Stomach (tissue), 9 donors: ENCODE measurements around the gene MMS22L. TPM values are rescaled to one million over a fixed set of nuclear protein-coding genes. Genes with fewer than 3 reads are reported as not detected.

Source experiments
- DNase-seq, 2 donors: peaks; one replicate each; pipeline versions ENCODE4 v3.0.0 to v3.0.0-alpha.2; 2013 to 2019
- H3K27ac ChIP-seq, 5 donors: fragments of 200-600 bp in 4 of 5; sonication (generic) in 4 of 5; one replicate each; pipeline ENCODE4 v1.5.1; 2013 to 2019; ENCODE audit warnings: mild to moderate bottlenecking in 1 of 5, moderate library complexity in 1 of 5
- H3K27me3 ChIP-seq, 3 donors: fragments of 200-600 bp; sonication (generic); one replicate each; pipeline ENCODE4 v1.5.1; 2017 to 2019; ENCODE audit warnings: mixed run types in 1 of 3
- H3K36me3 ChIP-seq, 4 donors: fragments of 200-600 bp; sonication (generic); 1 replicate in 3 of 4; 2 replicates in 1 of 4; pipeline ENCODE4 v1.5.1; 2016 to 2019
- H3K4me1 ChIP-seq, 4 donors: fragments of 200-600 bp; sonication (generic); one replicate each; pipeline ENCODE4 v1.5.1; 2016 to 2019
- H3K4me3 ChIP-seq, 4 donors: fragments of 200-600 bp; sonication (generic) in 3 of 4; one replicate each; pipeline ENCODE4 v1.5.1; 2016 to 2019; ENCODE audit warnings: mild to moderate bottlenecking in 1 of 4
- H3K9me3 ChIP-seq, 4 donors: fragments of 200-600 bp; sonication (generic); one replicate each; pipeline ENCODE4 v1.5.1; 2016 to 2019
- CTCF ChIP-seq, 7 experiments: fragments of 450-650 bp in 4 of 7; fragments of 200-600 bp in 3 of 7; sonication (generic) in 3 of 7; IDR thresholded peaks; one replicate each; pipeline ENCODE4 v1.5.1; 2016 to 2019; ENCODE audit warnings: antibody characterized with exemption in 7 of 7, control low read depth in 2 of 7, mild to moderate bottlenecking in 1 of 7
- EP300 ChIP-seq: sonication (generic); formaldehyde crosslinking; IDR thresholded peaks from one replicate; pipeline ENCODE4 v1.6.1; 2017; ENCODE audit warnings: antibody characterized with exemption
- POLR2A ChIP-seq, 4 donors: fragments of 450-650 bp; IDR thresholded peaks; one replicate each; pipeline ENCODE4 v1.6.1; 2016; ENCODE audit warnings: antibody characterized with exemption in 4 of 4, control low read depth in 2 of 4, mild to moderate bottlenecking in 1 of 4, moderate library complexity in 1 of 4
- POLR2AphosphoS5 ChIP-seq, 3 donors: sonication (generic); formaldehyde crosslinking; IDR thresholded peaks; one replicate each; pipeline ENCODE4 v1.6.1; 2016; ENCODE audit warnings: antibody characterized with exemption in 3 of 3
- WGBS, 5 donors: extraction: QIAGEN DNeasy Blood & Tissue Kit in 3 of 5; methylation state at CpG; one replicate each; pipeline versions ENCODE4 v1.1.5 to v1.1.7; 2013 to 2018; 5-methylcytosine and 5-hydroxymethylcytosine counted together
- intact Hi-C: fragments of 100-400 bp; cut with DNase I; formaldehyde crosslinking; loops from one replicate; pipeline ENCODE4 v1.15.1; 2023; ENCODE audit warnings: low total_unique reads
- polyA plus RNA-seq, 3 donors: library from polyadenylated mRNA; stranded (reverse); fragments of 200-250 nt; gene quantifications; one replicate each; pipeline ENCODE4 v1.2.3, GENCODE V29; 2013
- total RNA-seq, 5 donors: library from RNA; depleted of rRNA; stranded (reverse); fragments of >200 nt; gene quantifications; one replicate each; pipeline versions ENCODE4 v1.1.0 to v1.2.3, GENCODE V29; 2014 to 2016
- donor health status: healthy with polysubstance abuse.
- donor health status: Bipolar disorder and iron deficiency.
- donor health status: healthy.

MMS22L gene
- total and polyA plus RNA-seq, 8 donors: 0.81 to 27.7 (median 3.6) TPM

GRCh38 chr6:97128507-97128906, 154.5 kb downstream of the MMS22L start:
- no peaks in the 10 kb centered on the region for H3K27me3 ChIP-seq
- intact Hi-C loops: no loop called here
- H3K4me3 ChIP-seq: no peak overlapping the region
- H3K4me1 ChIP-seq: no peaks in the 10 kb centered on the region
- H3K27ac ChIP-seq: no peak overlapping the region
- no peak for DNase-seq
- WGBS, 5 donors: 70 to 84% (median 71%) methylated on average over 4 of the region's 4 CpGs
- H3K36me3 ChIP-seq: no peaks in the 10 kb centered on the region
- H3K9me3 ChIP-seq: no peaks in the 10 kb centered on the region
- TF ChIP-seq CTCF (IDR thresholded peaks at IDR 0.05) (no peak), POLR2A (IDR thresholded peaks at IDR 0.05) (no peak), EP300 (no peak), POLR2AphosphoS5 (IDR thresholded peaks at IDR 0.05) (no peak)

- Histone ChIP-seq H3K4me3 (no peak overlapping the region), H3K9me3 (peaks cover 0 to 9% (median 6%) of the 10 kb centered on the region in 4 donors), H3K27ac (no peak overlapping the region), H3K4me1 (no peaks in the 10 kb centered on the region), H3K36me3 (no peaks in the 10 kb centered on the region), H3K27me3 (no peaks in the 10 kb centered on the region)
- DNase-seq: no peak
- TF ChIP-seq POLR2A (IDR thresholded peaks at IDR 0.05) (no peak), CTCF (IDR thresholded peaks at IDR 0.05) (no peak), EP300 (no peak)
- intact Hi-C loops: no loop called here
- 65 to 82% (median 68%) methylated on average over 3 of the region's 3 CpGs for WGBS, 5 donors
Observed at GRCh38 chr6:97123652-97124051, 159.4 kb downstream of the MMS22L start.

GRCh38 chr6:97123112-97123511, 159.9 kb downstream of the MMS22L start:
- Histone ChIP-seq H3K27ac (no peak overlapping the region), H3K9me3 (peaks cover 0 to 9% (median 6%) of the 10 kb centered on the region in 4 donors), H3K36me3 (no peaks in the 10 kb centered on the region), H3K27me3 (no peaks in the 10 kb centered on the region), H3K4me1 (no peaks in the 10 kb centered on the region), H3K4me3 (no peak overlapping the region)
- TF ChIP-seq EP300 (no peak), CTCF (IDR thresholded peaks at IDR 0.05) (no peak), POLR2A (IDR thresholded peaks at IDR 0.05) (no peak), POLR2AphosphoS5 (IDR thresholded peaks at IDR 0.05) (no peak)
- intact Hi-C loops: no loop called here
- DNase-seq: no peak
- WGBS, 5 donors: 71 to 83% (median 78%) methylated on average over 3 of the region's 3 CpGs

GRCh38 chr6:97120511-97120910, 162.5 kb downstream of the MMS22L start:
- H3K27me3 ChIP-seq: no peaks in the 10 kb centered on the region
- WGBS, 5 donors: 93 to 98% (median 95%) methylated on average over 2 of the region's 2 CpGs
- peaks cover 0 to 9% (median 6%) of the 10 kb centered on the region in 4 donors for H3K9me3 ChIP-seq
- no peaks in the 10 kb centered on the region for H3K36me3 ChIP-seq
- TF ChIP-seq EP300 (no peak), POLR2A (IDR thresholded peaks at IDR 0.05) (no peak), POLR2AphosphoS5 (IDR thresholded peaks at IDR 0.05) (no peak), CTCF (IDR thresholded peaks at IDR 0.05) (no peak)
- no peak overlapping the region for H3K4me3 ChIP-seq
- no peak overlapping the region for H3K27ac ChIP-seq
- H3K4me1 ChIP-seq: no peaks in the 10 kb centered on the region
- intact Hi-C loops: no loop called here
- no peak for DNase-seq
